ENCODE data around the gene GALNT2.

The GALNT2 gene

DNA sequence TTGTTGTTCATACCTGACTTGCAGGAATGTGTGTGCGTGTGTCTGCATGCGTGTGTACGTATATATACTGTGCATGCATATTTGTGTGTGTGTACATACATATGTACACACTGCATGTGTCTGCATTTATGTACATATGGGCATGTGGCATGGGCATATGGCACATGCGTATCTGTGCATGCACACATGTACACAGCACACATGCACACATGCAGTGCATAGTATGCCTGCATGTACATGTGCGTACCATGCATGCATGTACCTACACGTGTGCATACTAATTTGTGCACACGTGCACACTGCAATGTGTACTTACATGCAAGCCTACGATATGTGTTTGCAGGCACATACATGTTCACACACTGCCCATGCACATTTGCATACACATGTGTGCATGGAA, 43.9 kb downstream of the GALNT2 start:
- no peak for DNase-seq (ENCODE audit: low read depth in 2 of 3, low spot score in 1 of 3)

DNA sequence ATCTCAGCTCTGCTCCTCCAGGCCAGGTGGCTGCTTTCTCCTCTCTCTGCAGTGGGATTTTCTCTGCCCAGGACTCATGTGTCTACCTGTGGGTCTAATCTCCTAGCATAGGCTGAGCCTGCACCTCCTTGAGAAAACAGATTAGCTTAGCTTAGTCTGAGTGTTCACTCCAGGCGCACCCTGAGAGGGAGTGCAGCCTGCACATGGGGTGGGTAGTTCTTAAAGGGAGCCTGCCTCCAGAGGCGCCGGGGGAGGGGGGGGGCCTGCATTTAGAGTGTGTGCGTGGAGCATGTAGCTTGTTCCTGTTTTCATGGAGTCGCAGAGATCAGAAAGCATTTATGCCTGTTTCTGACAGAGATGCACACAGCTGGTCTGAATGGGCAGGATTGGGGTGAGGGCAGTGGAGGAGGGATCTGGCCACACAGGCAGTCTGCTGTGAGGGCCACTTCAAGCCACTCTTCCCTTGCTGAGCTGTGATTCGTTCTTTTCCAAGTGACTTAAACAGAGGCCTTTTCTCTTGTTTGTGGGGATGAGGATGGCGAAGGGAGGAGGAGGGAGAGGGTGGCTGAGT, 45.2 kb downstream of the GALNT2 start:
- no peak for DNase-seq (ENCODE audit: low read depth in 2 of 3, low spot score in 1 of 3)

DNA sequence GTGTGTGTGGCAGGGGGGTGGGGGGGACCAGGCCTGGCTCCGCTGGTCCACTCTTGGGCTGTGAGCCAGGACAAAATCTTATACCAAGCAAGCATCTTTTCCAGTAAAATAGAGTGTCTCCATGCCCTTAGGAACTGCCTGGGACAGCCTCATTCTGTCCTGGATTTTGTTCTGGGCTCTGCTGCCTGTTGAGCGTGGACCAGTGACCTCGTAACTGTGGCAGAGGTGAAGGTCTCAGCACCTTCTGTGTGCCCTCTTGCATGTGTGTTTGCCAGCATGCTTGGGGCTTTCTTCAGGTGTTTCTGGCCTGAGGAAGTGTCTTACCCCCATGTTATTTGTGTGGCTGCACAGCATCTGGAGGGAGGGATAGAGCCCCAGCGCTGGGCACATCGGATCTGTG, 45.7 kb downstream of the GALNT2 start:
- DNase-seq (ENCODE audit: low read depth in 2 of 3, low spot score in 1 of 3): no peak

DNA sequence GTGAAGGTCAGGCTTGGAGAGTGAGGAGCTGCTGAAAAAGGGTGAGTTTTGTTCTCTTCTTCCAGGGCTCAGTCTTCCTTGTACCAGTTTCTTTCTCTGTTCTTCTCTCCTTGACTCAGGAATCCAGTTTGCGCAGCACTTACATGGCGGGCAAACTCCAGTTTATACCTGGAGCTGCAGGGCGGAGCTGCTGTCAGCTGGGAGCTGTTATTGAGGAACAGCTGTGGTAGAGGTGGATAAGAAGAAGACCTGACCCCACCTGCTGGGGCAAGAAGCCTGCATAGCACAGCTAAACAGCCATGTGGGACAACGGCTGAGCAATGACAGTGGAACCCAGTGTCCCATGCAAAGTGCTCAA, 46.2 kb downstream of the GALNT2 start:
- DNase-seq (ENCODE audit: low read depth in 2 of 3, low spot score in 1 of 3): no peak

DNA sequence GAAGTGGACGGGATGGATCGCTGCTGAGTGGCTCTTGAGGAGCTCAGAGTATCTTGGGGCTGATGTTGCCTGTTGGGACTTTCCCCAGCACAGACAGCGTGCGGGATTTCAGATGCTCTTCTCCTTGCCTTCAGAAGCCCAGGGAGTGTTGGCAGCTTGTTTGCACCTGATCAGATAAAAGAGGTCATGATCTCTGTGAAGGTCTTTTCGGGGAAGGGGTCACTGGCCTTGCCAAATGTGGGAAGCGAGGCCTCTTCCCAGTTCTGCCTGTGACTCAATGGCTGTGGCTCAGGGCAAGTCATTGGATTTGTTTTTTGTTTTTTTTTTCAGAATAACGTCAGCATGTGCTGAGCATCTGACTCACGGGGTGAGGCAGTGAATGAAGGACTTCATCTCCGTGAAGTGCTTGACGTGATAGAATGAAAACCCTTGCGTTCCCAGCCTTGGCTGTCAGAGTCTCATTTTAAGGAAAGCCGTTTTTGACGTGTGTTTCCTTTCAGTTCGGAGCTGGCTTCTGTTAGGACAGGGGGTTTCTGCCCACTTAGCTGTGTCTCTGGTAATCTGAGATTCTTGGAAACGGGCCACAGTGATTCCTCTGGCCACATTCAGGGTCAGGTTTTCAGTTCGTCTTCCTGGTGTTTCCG, 46.7 kb downstream of the GALNT2 start:
- DNase-seq (ENCODE audit: low read depth in 2 of 3, low spot score in 1 of 3): no peak

DNA sequence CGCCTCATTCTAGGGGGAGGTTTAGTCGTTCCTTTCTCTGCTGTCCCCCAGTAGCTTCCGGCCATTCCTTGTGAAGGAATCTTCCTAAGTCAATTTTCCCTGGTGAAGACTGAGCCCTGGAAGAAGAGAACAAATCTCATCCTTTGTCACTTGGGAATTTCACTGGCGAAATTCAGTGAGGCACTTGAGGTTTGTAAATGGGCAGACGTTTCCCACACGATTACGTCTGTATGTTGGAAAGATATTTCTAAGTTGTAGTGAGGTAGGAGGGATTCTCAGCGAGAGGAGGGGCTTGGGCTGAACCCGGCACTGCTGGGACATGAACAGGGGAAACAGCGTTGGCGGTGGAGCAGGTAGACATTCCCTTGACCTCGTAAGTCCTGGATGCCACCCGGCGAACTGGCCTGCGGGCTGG, 47.2 kb downstream of the GALNT2 start:
- DNase-seq (ENCODE audit: low read depth in 2 of 3, low spot score in 1 of 3): no peak

DNA sequence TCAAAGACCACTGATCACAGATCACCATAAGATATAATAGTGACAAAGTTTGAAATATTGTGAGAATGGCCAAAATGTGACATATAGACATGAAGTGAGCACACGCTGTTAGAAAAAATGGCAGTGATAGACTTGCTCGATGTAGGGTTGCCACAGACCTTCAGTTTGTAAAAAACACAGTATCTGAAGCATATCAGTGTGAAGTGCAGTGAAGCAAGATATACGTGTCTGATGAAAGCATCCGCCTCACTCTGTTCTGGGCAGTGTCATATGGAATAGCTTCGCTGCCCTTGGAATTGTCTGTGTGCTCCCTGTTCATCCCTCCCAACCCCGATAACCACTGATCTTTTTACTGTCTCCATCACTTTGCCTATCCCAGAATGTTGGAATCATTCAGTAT, 50.7 kb downstream of the GALNT2 start:
- no peak for DNase-seq (ENCODE audit: low read depth in 2 of 3, low spot score in 1 of 3)

DNA sequence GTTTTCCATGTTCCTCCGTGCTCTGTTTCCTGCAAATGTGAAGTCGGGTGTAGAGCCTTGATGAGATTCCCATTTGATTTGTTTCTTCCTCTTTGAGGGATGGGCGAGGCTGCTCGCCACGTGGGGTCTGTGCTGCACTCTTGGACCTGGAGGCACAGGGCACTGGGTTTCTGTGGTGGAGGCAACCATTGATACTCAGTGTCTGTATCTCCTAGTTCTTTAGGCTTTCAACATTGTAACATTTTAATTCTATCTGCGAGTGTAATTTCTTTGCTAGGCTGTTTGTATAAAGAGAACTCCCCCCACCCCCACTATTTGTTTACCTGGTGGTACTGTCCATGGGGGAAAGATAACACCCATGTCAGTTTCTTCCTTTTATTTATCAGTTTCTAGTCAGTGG, 52.3 kb downstream of the GALNT2 start:
- no peak for DNase-seq (ENCODE audit: low read depth in 2 of 3, low spot score in 1 of 3)

DNA sequence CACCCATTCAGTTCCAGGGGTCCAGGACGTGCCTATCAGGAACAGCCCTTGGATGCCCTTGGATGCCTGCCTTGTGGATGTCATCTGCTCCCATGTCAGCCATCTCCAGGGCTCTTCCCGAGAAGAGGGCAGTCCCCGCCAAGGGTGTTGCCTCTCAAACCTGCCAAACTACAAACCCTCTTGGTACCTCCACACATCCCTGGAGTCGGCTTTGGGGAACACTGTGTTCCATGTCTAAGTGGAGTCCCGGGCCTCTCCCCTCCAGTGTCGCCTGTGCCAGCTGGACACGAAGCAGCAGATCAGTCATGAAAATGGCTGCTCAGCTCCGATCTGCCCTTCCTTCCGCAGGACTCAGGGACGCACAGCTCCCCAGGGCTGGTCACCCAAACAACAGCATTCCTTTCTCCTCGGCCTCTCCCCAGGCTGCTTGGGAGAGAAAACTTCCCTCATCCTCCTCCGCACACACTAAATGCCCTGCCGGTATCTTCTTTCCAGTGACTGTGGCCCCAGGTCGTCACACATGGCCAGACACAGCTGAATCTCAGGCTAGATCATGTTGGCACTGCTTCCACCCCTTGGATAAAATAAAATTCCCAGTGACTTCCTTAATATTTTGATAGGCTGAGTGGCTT, 53.4 kb downstream of the GALNT2 start:
- no peak for DNase-seq (ENCODE audit: low read depth in 2 of 3, low spot score in 1 of 3)

DNA sequence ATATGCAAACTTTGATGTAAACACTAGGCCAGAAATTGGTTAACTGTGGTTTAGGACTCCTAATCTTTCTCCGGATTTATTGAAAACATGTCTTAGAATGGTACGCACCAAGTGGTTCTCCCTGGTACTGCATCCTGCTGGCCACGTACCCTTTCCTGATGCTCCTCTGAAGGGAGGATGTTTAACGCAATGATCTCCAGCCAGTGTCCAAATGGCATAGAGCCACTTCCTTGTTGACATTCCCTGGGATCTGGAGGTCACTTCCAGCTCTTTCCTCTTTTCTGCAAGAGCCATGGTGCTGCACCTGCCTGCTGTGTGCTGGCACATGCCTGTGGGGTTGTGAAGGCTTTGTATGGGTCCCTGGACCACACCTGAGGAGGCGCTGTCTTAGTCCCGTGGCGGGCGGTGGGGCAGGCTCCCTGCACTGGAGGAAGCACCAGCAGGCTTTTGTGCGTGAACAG, 53.9 kb downstream of the GALNT2 start:
- DNase-seq (ENCODE audit: low read depth in 2 of 3, low spot score in 1 of 3): no peak

DNA sequence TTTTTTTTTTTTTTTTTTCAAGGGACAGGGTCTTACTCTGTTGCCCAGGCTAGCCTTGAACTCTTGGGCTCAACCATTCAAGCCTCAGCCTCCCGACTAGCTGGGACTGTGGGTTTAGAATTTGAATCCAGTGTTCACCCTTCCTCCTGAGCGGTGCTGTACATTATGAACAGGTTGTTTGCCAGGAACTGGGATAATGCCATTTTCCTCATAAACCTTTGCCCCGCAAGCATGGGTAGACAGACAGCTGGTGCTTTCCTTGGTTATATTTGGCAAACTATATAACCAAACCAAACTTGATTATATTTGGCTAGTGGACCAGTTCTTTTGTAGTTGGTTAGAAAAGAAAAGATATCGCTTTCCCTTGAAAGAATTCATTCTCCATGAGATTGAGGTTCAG, 54.9 kb downstream of the GALNT2 start:
- no peak for DNase-seq (ENCODE audit: low read depth in 2 of 3, low spot score in 1 of 3)

DNA sequence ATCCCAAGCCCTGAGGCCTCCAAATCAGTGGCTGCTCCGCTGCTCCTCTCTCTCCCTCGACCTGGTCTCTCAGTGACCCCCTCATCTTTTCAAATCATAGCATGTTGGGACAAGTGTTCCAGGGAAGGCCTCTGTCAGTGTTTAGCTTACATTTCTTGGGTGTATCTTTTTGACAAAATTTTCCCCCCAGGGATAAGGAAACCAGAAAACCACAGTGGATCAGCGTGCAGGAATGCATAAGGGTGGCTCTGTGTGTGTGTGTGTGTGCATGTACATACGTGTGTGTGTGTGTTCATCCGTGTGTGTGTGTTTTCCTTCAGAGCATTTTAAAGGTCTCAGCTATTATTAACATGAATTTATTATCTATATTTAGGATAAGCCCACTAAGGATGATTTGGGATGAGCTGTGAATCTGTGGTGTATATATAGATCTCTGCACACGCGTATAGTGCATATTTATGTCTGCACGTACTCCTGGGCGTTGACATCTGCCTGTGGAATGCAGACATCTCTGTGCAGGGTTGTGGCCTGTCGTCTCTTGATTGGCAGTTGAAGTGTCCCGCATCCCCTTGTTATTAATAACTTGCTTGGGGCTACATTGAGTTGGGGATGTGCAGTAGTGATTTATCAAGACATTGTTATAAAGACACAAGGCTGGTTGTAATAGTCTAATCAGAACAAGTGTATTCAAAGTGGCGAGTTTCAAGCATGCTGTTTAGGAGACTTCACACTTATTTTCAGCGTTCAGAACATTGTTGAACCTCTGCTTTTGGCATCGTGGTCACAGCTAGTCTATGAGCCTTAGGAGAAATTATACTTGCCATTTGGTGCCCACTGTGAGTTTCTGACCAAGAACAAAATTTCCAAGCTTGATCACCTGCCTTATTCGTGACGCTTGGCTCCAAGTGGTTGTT, 55.6 kb downstream of the GALNT2 start:
- no peak for DNase-seq (ENCODE audit: low read depth in 2 of 3, low spot score in 1 of 3)

DNA sequence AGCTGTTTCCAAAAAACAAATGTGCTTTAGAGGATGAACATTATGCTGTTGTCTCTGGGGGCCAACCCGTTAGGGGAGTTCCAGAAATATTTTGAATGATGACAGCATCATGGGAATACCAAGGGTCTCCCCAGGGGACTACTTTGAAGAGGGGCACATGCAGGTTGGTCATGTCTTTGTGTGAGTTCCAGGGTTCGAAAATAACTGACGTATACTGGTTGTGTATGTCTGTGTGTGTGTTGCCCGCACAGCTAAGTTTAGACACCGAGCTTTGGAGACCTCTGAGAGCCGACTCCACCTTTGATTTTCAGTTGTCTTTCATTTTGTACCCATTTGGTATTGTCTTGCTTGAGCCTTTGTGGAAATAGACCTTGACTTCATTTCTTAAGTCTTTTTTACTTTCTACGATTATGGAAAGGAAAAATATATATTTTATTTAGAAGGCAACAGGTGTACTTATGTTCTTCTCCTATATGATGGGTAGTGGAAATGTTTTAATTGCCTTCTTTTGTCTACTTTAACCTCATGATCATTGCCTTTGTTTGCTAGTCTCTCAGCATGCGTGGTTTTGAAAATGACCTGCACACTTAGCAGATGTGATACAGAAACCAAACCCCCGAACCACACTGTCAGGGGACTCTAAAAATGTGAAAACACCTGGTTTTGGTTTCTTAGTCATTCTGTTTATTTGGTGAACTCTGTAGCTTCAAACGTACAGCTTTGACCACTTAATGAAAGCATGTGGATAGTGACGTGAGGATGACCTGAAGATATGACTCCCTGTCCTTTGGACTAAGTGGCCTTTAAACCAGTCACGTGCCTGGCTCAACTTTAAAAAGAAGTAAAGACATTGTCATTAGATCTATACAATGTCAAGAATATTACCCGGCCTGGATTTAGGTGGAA, 56.5 kb downstream of the GALNT2 start:
- no peak for DNase-seq (ENCODE audit: low read depth in 2 of 3, low spot score in 1 of 3)

DNA sequence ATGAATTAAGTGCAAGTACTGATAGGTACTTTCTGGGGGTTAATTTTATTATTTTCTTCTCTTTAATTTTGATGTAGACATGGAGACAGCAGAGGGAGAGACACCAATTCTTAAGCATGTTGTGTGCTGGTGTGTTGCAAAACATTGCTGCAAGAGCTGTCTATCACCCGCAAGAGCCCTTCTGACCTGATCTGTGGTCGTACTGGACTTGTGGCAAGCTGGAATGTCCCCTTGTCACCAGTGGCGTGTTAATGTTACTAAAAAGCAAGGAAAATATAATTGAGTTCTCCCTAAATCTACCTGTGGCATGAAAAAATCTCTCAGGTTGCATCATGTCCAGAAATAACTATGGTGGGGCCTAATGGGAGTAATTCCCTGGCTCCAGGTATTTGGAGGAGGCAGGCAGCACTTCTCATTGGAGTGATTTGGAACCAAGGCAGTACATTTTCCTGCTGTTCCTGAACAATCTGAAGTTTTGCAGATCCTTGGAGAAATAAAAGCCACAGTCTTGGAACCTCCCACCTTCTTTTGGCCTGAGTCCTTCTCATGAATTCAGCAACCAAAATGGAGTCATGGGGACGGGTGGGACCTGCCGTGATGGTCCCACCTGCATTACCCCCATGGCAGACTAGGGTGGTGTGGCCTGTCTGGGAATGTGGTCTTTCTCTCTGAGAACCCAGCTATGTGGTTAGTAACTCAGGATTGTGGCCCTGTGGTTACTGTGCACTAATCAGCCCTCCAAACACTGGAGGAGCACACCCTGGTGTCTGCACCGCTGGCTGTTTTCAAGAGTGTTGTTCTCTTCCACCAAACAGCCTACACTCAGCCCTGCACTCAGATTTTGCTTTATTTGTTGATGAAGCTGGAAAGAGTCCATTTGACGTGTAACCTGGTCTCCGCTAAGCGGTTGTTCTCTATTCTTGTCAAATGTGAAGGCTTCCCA, 57.4 kb downstream of the GALNT2 start:
- no peak for DNase-seq (ENCODE audit: low read depth in 2 of 3, low spot score in 1 of 3)

DNA sequence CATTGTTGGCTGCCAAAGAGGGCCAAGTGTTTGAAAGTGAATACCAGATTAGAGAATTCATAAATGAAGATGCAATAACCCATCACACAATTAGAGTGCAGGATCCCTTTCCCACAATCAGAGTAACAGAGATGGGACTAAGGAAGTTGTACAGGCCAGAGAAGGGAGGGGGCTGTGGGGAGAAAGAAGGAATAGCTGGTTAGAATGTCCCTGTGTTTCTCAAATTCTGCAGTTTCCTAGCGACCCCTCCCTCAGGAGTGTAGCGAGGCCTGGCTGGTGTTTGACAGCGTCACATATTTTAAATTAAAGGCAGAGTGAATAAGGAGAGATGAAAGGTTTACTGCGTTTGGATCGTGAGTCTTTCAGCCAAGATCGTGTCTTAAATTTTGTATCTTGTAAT, 58.1 kb downstream of the GALNT2 start:
- no peak for DNase-seq (ENCODE audit: low read depth in 2 of 3, low spot score in 1 of 3)

DNA sequence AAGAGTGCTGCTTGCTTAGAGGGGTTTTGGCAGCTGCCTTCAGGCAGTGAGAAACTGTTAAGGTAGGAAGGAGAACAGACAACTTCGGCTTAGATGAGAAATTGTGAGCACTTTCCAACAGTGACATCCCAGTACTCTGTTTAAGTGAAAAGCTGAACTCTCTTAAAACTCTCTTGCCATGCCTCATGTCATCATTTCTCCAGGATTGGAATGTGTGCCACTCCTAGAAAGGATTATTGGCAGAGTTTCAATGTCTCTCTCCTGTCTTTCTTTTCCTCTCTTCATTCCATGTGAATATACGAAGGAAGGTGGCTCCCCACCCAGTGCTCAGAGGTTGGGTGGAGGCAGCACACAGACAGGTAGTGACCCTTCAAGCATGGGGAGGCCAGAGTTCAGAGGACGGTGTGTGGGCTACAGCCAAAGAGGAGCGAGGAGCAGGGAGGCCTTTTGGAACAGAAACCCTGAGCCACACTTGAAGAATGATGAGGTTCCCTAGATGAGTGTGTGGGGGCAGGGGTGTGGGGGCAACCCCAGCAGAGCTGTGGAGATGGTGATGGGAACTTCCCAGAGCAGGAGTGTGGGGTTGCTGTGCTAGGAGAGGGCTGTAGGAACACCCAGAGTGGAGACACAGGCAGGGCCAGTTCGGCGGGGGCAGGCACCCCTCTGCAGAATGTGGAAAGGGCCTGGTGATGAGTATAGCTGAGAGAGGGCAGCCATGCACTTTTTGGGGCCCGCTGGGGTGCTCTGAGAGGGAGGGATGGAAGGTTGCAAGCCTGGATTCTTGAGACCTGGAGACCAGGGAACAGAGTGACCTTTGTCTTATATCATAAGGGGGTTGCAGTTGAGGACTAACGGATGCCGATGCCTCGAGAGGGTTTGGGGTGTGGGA, 58.8 kb downstream of the GALNT2 start:
- DNase-seq (ENCODE audit: low read depth in 2 of 3, low spot score in 1 of 3): no peak

DNA sequence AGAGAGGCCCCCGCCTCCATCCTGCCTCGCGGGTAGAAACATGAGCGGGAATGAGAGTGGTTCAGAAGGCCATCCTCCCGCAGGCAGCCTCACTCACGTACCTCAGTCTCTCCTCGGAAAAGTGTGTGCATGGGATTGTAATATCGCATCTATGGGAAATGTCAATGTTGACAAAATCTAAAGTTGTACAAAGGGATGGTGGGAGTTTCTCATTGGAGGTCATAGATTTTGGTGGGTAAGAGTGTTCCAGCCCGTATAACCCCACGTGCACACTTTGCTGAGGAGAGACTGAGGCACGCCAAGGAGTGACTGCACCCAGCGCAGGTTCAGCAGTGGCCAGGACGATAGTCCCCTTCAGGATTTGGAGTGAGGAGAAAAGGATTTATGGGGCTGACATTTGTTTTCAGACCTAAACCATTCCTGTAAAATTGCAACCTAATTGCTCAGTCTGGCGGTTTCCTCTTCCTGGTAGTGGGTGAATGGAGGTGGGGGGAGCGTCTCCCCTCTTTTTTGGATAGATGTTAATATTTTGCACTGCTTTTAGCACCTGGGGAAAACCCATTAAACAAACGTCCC, 59.6 kb downstream of the GALNT2 start:
- DNase-seq (ENCODE audit: low read depth in 2 of 3, low spot score in 1 of 3): no peak
